HepG2 (cell line): Measurements from ENCODE around the gene FARSB. TPM values are rescaled to one million over a fixed set of nuclear protein-coding genes. Genes with fewer than 3 reads are reported as not detected.

Experiments used
- CTCF ChIP-seq: sonication (generic); formaldehyde crosslinking; IDR thresholded peaks from 2 replicates; pipeline ENCODE4 v1.5.0; 2020; ENCODE audit warnings: mild to moderate bottlenecking, missing genetic modification reagents, moderate library complexity
- EEA1 ChIP-seq: sonication (generic); formaldehyde crosslinking; IDR thresholded peaks from 2 replicates; pipeline ENCODE4 v1.5.1; 2020; ENCODE audit warnings: mild to moderate bottlenecking, missing genetic modification reagents, borderline replicate concordance
- FOXA3 ChIP-seq: IDR thresholded peaks from 2 replicates; pipeline ENCODE4 v1.6.1; 2016; ENCODE audit warnings: missing genetic modification reagents, missing compliant biosample characterization
- GLI4 ChIP-seq: sonication (generic); formaldehyde crosslinking; IDR thresholded peaks from 2 replicates; pipeline ENCODE4 v1.5.1; 2020; ENCODE audit warnings: missing genetic modification reagents, mild to moderate bottlenecking, moderate library complexity, borderline replicate concordance
- GMEB2 ChIP-seq: IDR thresholded peaks from 2 replicates; pipeline ENCODE4 v1.6.1; 2016; ENCODE audit warnings: missing biosample characterization, missing genetic modification reagents, low read depth
- HES4 ChIP-seq: sonication (generic); formaldehyde crosslinking; IDR thresholded peaks from 2 replicates; pipeline ENCODE4 v1.9.0; 2021; ENCODE audit warnings: mild to moderate bottlenecking, missing genetic modification reagents, borderline replicate concordance
- NR2F1 ChIP-seq, 2 experiments: fragments of 450-650 bp in 1 of 2; formaldehyde crosslinking in 1 of 2; IDR thresholded peaks; 2 replicates each; pipeline versions ENCODE4 v1.5.0 to v1.6.1; 2016 to 2020; ENCODE audit warnings: mild to moderate bottlenecking in 1 of 2, missing compliant biosample characterization in 1 of 2, missing genetic modification reagents in 1 of 2, moderate library complexity in 1 of 2
- NR2F6 ChIP-seq, 2 experiments: IDR thresholded peaks; 2 replicates each; pipeline ENCODE4 v1.6.1; 2016; ENCODE audit warnings: antibody characterized with exemption in 1 of 2, mild to moderate bottlenecking in 1 of 2
- RORA ChIP-seq: sonication (generic); formaldehyde crosslinking; IDR thresholded peaks from 2 replicates; pipeline ENCODE4 v1.5.0; 2020; ENCODE audit warnings: mild to moderate bottlenecking, missing genetic modification reagents, moderate library complexity
- ZBTB14 ChIP-seq: sonication (generic); formaldehyde crosslinking; IDR thresholded peaks from 2 replicates; pipeline ENCODE4 v1.4.0; 2020; ENCODE audit warnings: missing genetic modification reagents
- ZBTB40 ChIP-seq, 2 experiments: fragments of 450-650 bp in 1 of 2; sonication (generic) in 1 of 2; formaldehyde crosslinking in 1 of 2; IDR thresholded peaks; 2 replicates each; pipeline versions ENCODE4 v1.6.1 to v1.8.0; 2016 to 2022; ENCODE audit warnings: antibody characterized with exemption in 1 of 2, mild to moderate bottlenecking in 1 of 2, missing genetic modification reagents in 1 of 2
- ZNF672 ChIP-seq: sonication (generic); formaldehyde crosslinking; IDR thresholded peaks from 2 replicates; pipeline ENCODE4 v1.8.1; 2022; ENCODE audit warnings: missing genetic modification reagents
- ZNF839 ChIP-seq: sonication (generic); formaldehyde crosslinking; IDR thresholded peaks from 2 replicates; pipeline ENCODE4 v1.4.0; 2020; ENCODE audit warnings: missing genetic modification reagents, mild to moderate bottlenecking, borderline replicate concordance
- polyA plus RNA-seq, 8 experiments: library from polyadenylated mRNA; depleted of rRNA in 3 of 8; stranded (reverse) in 7 of 8; unstranded in 1 of 8; fragments of >200 nt; fragmentation: Illumina TruSeq in 4 of 8; extraction: Trizol in 4 of 8; gene quantifications; 2 replicates each; pipeline versions ENCODE4 v1.2.1 to v1.2.3, GENCODE V29; 2011 to 2016; ENCODE audit warnings: low read depth in 4 of 8, missing spikeins in 1 of 8, mixed read lengths in 1 of 8; ENCODE audit not compliant: insufficient read depth in 1 of 8
- total RNA-seq, 5 experiments: library from RNA; depleted of rRNA; stranded (reverse); fragments of >200 nt; fragmentation: Illumina TruSeq; extraction: Trizol; gene quantifications; 2 replicates each; pipeline ENCODE4 v1.2.3, GENCODE V29; 2016; ENCODE audit warnings: low read depth in 1 of 5

Gene FARSB
- total and polyA plus RNA-seq, 2 of the 13 experiments (the other 11 are each of a cell fraction or from before 2014, with no cell fraction given): 23.3 to 45.9 TPM

- TF ChIP-seq EEA1 (CRISPR knock-in tag) (peak; percentile 90), ZBTB40 (IDR thresholded peaks at IDR 0.05) (no peak), ZBTB40 (CRISPR knock-in tag; IDR thresholded peaks at IDR 0.05) (peak; percentile 86), GMEB2 (CRISPR knock-in tag) (no peak), RORA (CRISPR knock-in tag) (no peak), HES4 (peak; percentile 90; the same call in 1 of the 2 replicates), NR2F6 (IDR thresholded peaks at IDR 0.05) (peak; percentile 58; the same call in 1 of the 2 replicates), NR2F6 (CRISPR knock-in tag; IDR thresholded peaks at IDR 0.05) (peak; percentile 52), ZNF672 (no peak), GLI4 (peak; percentile 70; the same call in 1 of the 2 replicates), NR2F1 (CRISPR knock-in tag; IDR thresholded peaks at IDR 0.05) (peak; percentile 11 to 50; a peak in 1 of 4 replicates), ZBTB14 (no peak; the same call in 1 of the 2 replicates), CTCF (CRISPR knock-in tag) (peak; percentile 24; the same call in 1 of the 2 replicates), FOXA3 (no peak; the same call in 1 of the 2 replicates), ZNF839 (0 out of 2 replicates have a peak, but pooled peaks have one; percentile 44)
These were observed 15.6 kb upstream of the FARSB start, which contains the start of gene MOGAT1 (continued) for GRCh38 chr2:222671259-222672067.
